ENCODE results near the gene CCIN.

The CCIN gene

GRCh38 chr9:36188212-36188611, 19.0 kb downstream of the CCIN start:
- no peak for DNase-seq (ENCODE audit: low read depth in 3 of 3, low spot score in 1 of 3)

DNA sequence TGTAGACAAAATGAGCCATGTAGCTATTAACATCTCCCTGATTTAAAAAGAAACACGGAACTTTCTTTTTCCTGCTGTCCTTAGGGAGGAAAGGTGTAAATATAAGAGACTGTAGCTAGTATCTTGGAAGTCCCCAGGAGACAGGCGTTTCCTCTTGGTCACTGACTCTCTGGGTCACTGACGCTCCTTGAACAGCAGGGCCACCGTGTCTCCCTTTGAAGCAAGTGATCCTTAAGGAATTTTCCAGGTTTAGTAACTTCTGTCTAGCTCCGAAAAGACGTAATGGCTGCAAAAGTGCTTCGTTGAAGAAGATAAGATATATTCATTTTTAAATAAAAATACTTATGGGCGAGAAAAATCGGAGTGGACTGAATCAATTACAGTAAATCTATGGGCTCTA, 20.8 kb downstream of the CCIN start:
- DNase-seq (ENCODE audit: low read depth in 3 of 3, low spot score in 1 of 3), result no peak

GRCh38 chr9:36190388-36191289, 21.5 kb downstream of the CCIN start, which contains the start of gene CLTA:
Gene CLTA, plus strand, starts transcription at chr9:36190921. Its CDS starts 136 bp downstream, at chr9:36191057.
- DNase-seq (ENCODE audit: low read depth in 3 of 3, low spot score in 1 of 3), result peak; percentile 79 to 83 (median 82)

DNA sequence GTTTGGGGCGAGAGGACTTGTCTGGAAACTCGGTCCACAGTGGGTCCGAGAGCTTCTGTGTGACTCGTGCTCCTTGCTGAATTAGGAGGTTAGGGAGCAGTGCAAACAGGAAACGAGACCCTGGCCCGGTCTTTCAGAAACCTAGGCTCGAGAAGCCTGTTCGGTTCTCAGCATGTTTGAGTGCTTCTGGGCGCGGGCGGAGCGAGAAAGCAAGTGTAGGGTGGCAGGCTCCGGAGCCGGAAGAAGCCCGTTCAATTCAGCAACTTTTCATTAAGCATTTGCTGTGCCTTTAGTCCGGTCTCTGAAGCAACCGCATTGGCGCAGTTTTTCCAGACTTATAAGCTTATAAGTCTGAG, 22.1 kb downstream of the CCIN start:
- peak in 2 of 3 donors; percentile 4 to 25 for DNase-seq (ENCODE audit: low read depth in 3 of 3, low spot score in 1 of 3)

DNA sequence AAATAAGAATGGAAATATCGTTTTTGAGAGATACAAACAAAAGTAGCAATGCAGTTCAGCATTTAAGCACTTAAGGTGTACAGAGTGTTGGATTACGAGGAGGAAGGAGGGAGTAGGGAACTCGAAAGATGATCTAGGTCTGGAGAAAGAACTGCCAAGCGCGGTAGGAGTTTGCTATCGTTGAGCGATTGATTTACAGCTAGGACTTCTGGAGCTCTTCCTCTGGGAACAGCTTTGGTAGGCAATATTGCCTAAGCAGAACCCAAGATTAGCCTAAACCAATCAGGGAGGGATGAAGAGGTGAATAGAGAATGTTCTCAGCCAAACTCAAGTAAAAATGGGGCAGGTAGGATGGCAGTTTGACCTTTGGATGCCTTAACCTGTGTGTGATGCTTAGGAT, 22.5 kb downstream of the CCIN start:
- DNase-seq (ENCODE audit: low read depth in 3 of 3, low spot score in 1 of 3), result no peak

GRCh38 chr9:36192196-36192595, 23.0 kb downstream of the CCIN start:
- DNase-seq (ENCODE audit: low read depth in 3 of 3, low spot score in 1 of 3), result no peak

DNA sequence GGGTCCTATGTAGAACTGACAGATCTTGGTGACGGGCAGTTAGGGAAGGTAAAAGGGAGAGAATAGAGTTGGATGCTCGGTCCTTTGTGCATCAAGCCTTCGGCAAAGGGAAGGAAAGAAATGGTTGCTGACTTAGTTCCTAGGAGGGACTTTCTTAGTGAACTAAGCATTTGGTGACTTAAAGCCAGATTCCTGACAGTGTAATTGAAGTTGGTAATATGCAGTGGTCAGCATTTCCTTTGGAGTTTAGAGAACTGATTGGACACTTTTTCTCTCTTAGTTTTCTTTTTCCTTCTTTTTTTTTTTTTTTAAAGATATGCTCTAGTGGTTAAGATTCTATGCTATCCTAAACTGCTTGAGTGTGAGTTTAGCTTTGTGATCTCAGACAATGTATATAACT, 23.8 kb downstream of the CCIN start:
- no peak for DNase-seq (ENCODE audit: low read depth in 3 of 3, low spot score in 1 of 3)

DNA sequence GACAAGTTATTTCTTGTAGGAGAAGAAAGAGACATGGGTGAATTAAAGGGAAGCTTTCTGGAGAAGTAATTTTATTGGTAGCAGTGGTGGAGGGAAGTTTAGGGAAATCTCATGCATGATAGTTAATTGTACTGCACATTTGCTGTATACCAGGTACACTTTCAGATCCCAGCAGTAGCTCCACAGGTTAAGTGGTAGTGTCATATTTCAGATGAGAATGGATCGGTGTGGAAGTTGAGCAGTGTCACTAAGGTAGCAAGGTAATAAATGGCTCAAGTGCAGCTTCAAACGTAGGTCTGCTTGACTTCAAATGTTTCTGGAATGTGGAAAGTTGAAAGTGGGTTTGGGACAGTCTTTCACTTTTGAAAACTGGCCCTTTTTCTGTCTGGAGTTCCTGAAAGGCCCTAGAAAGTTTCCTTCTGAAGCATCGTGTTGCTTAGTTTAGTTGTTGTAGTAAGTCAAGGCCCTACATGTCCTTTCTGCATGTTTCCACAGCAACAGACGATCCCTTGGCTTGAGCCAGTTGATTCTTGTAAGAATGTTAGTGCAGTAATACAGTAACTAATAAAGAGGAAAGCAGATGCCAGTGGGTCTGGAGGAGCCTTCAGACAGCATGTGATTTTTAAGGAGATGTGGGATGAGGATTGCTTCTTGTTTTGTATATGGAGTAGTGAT, 25.3 kb downstream of the CCIN start:
- no peak for DNase-seq (ENCODE audit: low read depth in 3 of 3, low spot score in 1 of 3)

- no peak for DNase-seq (ENCODE audit: low read depth in 3 of 3, low spot score in 1 of 3)
Observed at GRCh38 chr9:36204906-36205547, 35.8 kb downstream of the CCIN start.

DNA sequence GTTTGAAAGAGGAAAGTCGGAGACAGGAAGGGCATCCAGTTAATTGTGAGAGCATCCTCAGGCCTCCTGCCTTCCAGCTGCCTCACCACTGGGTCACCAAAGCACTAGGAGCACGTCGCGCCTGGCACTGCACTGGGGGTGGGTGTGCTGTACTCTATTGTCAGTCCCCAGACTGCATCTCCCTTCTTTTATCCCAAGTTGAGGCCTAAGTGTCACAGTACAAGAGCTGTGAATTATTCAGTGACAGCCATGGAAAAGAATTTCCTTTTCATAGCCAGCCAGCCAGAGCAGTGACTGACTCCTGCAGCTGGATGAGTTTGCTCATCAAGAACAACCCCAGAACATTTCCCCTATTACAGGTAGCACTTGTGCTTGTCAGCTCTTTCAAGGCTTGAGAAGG, 37.8 kb downstream of the CCIN start:
- DNase-seq (ENCODE audit: low read depth in 3 of 3, low spot score in 1 of 3), result no peak

DNA sequence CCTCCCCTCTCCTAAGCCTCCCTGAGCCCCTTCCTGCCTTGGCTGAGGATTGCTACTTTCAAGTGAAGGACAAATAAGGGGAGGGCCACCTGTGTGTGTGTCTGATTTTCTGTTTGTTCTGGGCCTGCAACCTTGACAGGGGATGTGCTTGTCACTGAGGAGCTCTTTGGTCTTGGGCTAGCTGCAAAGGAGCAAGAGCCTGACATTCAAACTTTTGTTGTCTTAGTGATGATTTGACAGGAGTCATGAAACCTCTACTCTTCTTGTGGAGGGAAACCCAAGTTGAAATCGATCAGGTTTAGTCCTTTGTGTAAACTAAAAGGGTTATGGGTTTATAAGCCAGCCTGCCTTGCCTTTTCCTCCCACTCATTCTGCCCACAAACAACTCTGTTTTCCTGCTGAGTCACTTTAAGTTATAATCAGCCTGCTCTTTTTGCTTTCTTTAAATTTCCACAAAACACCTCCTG, 38.4 kb downstream of the CCIN start:
- no peak for DNase-seq (ENCODE audit: low read depth in 3 of 3, low spot score in 1 of 3)

DNA sequence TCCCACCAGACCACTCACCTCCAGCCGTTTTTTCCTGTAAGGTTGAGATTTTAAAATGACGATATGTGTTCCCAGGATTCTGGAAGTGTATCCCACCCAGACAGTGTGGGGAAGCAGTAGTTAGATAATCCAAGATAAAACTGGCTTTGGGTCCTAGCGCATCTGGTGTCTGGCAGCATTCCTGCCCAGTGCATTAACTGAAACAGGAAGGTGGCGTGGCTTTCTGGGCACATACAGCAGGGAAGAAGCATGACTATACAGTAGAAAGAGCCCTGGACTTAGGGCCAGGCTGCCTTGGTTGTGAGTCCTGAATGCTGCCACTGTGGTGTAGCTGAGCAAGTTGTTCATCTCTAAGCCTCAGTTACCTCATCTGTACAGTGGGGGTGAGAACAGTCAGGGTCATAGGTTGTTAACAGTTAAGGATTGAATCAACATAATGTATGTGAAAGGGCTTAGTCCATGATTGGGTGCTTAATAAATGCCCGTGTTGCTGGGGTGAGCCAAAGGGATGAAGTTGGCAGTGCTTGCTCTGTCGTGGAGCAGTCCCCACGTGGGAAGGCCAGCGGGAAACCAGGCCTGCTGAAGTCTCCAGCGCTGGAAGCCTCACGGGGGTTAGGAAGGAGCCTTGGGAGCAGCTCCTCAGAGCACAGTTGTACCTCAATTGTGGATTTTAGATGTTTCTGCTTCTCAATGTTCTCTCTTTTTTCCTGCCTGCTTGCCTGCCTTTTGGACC, 39.5 kb downstream of the CCIN start:
- no peak for DNase-seq (ENCODE audit: low read depth in 3 of 3, low spot score in 1 of 3)

DNA sequence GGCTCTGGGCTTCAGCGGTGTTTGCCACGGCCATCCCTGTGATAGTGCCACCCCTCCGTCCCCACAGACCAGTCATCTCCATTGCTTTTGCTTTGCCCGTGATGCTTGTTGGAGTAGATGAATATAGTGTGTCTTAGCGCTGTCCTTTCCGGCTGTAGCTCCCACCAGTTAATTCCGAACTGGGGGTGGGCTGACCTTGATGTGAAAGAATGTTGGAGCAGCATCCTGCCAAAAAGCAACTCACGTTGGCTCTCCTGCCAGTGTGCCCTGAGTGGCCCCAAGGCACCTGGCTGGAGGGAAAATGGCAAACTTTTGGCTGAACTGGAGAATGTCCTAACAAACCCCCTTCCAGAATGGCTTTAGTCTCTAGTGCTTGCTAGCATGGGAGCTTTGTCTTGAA, 41.5 kb downstream of the CCIN start:
- DNase-seq (ENCODE audit: low read depth in 3 of 3, low spot score in 1 of 3), result no peak

- no peak for DNase-seq (ENCODE audit: low read depth in 3 of 3, low spot score in 1 of 3)
Observed at GRCh38 chr9:36211510-36211909, 42.3 kb downstream of the CCIN start.

DNA sequence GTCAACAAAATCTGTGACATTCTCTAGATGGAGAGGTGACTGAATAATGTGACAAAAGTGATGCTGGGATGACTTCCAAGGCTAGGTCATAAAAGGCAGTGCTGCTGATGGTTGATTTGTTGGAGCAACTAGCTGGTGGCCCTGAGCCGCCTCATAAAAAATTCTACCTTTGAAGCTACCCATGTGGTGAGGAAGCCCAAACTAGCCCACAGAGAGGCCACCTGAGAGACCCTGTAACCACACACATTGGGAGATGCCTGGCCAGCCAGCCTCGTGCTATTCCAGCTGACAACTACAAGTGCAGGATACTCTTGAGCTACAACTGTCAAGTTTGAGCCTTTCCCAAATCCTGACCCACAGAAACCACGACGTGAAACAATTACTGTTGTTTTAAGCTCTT, 44.2 kb downstream of the CCIN start:
- DNase-seq (ENCODE audit: low read depth in 3 of 3, low spot score in 1 of 3), result no peak

DNA sequence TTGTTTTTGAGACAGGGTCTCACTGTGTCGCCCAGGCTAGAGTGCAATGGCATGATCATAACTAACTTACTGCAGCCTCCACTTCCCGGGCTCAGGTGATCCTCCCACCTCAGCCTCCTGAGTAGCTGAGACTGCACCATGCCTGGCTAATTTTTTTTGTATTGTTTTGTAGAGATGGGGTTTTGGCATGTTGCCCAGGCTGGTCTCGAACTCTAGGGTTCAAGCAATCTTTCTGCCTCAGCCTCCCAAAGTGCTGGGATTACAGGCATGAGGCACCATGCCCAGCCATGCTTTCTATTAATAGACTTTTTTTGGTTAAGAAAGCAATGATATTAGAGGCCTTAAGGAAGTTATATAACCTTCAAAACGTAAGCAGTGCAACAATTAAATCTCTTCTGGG, 44.8 kb downstream of the CCIN start:
- no peak for DNase-seq (ENCODE audit: low read depth in 3 of 3, low spot score in 1 of 3)

DNA sequence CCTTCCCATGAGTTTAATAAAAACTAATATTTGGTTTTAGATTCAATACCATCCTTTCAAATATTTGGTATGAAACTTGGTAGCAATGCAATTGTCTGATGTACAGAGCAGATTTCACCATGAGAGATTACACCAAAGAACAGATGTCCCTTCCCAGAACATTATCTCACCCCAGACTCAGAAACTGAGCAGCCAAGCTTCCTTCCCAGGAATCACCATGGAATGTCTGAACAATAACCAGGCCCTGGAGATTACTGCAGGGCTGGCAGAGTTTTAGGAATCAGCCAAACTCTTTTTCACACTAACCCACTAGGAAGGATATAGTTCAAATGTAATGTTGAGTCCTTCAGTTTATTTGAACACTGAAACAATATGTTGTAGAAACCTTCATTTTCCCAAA, 45.4 kb downstream of the CCIN start:
- DNase-seq (ENCODE audit: low read depth in 3 of 3, low spot score in 1 of 3), result no peak

DNA sequence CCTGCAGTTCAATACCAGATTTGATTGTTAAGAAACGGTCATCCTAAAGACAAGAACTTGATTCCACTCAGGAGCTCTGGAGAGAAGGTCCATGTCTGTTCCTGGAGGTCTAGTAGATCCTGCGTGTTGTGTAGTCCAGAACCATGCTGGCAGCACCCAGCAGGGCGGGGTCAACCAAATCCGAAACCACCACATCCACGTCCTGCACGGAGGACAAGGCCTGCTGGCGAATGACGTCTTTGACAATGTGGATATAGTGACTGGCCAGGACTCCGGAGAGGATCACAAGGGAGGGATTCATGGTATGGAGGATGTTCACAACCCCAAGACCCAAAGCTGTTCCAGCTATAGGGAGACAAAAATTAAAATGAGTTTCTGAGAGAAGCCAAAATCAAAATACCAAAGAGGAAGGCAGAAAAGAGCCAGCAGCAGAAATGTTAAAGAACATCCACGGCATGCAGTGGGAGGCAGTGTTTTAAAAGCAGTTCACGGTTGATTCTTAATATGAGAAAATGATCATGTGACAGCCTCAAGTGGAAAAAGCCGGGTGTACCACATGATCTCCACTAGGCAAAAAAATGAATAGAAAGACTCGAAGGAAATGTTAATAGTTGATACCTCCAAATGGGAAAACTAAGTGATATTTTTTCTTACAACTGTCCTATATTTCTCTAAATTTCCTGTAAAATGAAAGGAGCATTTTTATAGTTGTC, 48.2 kb downstream of the CCIN start:
- DNase-seq (ENCODE audit: low read depth in 3 of 3, low spot score in 1 of 3), result no peak

- no peak for DNase-seq (ENCODE audit: low read depth in 3 of 3, low spot score in 1 of 3)
Observed at GRCh38 chr9:36218011-36218410, 48.8 kb downstream of the CCIN start.

GRCh38 chr9:36218411-36218901, 49.3 kb downstream of the CCIN start:
- DNase-seq (ENCODE audit: low read depth in 3 of 3, low spot score in 1 of 3), result no peak

Data from stimulated activated CD4-positive, alpha-beta T cell treated with anti-CD3 and anti-CD28 coated beads, TNF-alpha, amount 100 ng/mL, for 1 hour (primary cell).